HEK293 (cell line): ENCODE measurements around the gene CENPF.

Experiments
- CTCF ChIP-seq: fragments of 450-650 bp; formaldehyde crosslinking; IDR thresholded peaks from 2 replicates; pipeline ENCODE4 v1.5.1; 2016; ENCODE audit warnings: missing biosample characterization, missing genetic modification characterization
- KLF16 ChIP-seq: fragments of 450-650 bp; formaldehyde crosslinking; IDR thresholded peaks from 2 replicates; pipeline ENCODE4 v1.5.1; 2017; ENCODE audit warnings: missing biosample characterization, missing genetic modification characterization
- SP2 ChIP-seq: fragments of 450-650 bp; formaldehyde crosslinking; IDR thresholded peaks from 2 replicates; pipeline ENCODE4 v1.5.1; 2016; ENCODE audit warnings: missing biosample characterization, missing genetic modification characterization
- YY1 ChIP-seq: fragments of 450-650 bp; formaldehyde crosslinking; IDR thresholded peaks from 2 replicates; pipeline ENCODE4 v1.5.1; 2018; ENCODE audit warnings: missing biosample characterization, missing genetic modification characterization
- ZBTB21 ChIP-seq: fragments of 450-650 bp; formaldehyde crosslinking; IDR thresholded peaks from 2 replicates; pipeline ENCODE4 v1.5.1; 2017; ENCODE audit warnings: missing biosample characterization, missing genetic modification characterization
- ZNF623 ChIP-seq: fragments of 450-650 bp; formaldehyde crosslinking; IDR thresholded peaks from 2 replicates; pipeline ENCODE4 v1.5.1; 2016; ENCODE audit warnings: missing biosample characterization, missing genetic modification characterization

DNA sequence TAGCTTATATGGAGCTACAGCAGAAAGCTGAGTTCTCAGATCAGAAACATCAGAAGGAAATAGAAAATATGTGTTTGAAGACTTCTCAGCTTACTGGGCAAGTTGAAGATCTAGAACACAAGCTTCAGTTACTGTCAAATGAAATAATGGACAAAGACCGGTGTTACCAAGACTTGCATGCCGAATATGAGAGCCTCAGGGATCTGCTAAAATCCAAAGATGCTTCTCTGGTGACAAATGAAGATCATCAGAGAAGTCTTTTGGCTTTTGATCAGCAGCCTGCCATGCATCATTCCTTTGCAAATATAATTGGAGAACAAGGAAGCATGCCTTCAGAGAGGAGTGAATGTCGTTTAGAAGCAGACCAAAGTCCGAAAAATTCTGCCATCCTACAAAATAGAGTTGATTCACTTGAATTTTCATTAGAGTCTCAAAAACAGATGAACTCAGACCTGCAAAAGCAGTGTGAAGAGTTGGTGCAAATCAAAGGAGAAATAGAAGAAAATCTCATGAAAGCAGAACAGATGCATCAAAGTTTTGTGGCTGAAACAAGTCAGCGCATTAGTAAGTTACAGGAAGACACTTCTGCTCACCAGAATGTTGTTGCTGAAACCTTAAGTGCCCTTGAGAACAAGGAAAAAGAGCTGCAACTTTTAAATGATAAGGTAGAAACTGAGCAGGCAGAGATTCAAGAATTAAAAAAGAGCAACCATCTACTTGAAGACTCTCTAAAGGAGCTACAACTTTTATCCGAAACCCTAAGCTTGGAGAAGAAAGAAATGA is 37.6 kb downstream of the CENPF start:
- TF ChIP-seq ZNF623 (tag by site-specific recombination) (no peak), YY1 (tag by site-specific recombination) (no peak), CTCF (no peak), ZBTB21 (no peak), KLF16 (tag by site-specific recombination) (no peak), SP2 (tag by site-specific recombination) (no peak)
